8988T (cell line): ENCODE results near the gene SUGCT.
"Not testable (repeated sequence)": the region's sequence is repeated elsewhere in the genome, so short reads cannot be mapped to it uniquely, and the experiment has no call there.

Experiments
- DNase-seq: peaks from one replicate; pipeline ENCODE4 v3.0.0; 2011

Gene SUGCT

GRCh38 chr7:40595129-40595528 lies 460.3 kb downstream of the SUGCT start:
- DNase-seq: no peak

- no peak for DNase-seq
These were observed 461.0 kb downstream of the SUGCT start for GRCh38 chr7:40595832-40596231.

GRCh38 chr7:40597517-40597916 lies 462.7 kb downstream of the SUGCT start:
- DNase-seq: no peak

- no peak for DNase-seq
These were observed 464.1 kb downstream of the SUGCT start for GRCh38 chr7:40598915-40599314.

GRCh38 chr7:40599836-40600235 lies 465.0 kb downstream of the SUGCT start:
- no peak for DNase-seq

- DNase-seq: not testable (repeated sequence)
These were observed 467.5 kb downstream of the SUGCT start for GRCh38 chr7:40602351-40602750.

GRCh38 chr7:40604601-40605438 lies 470.0 kb downstream of the SUGCT start:
- peak; percentile 13 for DNase-seq

GRCh38 chr7:40608321-40609075 lies 473.7 kb downstream of the SUGCT start:
- DNase-seq: no peak

- DNase-seq: no peak
These were observed 475.7 kb downstream of the SUGCT start for GRCh38 chr7:40610461-40610860.

- no peak for DNase-seq
These were observed 476.5 kb downstream of the SUGCT start for GRCh38 chr7:40611095-40611871.

- DNase-seq: no peak
These were observed 477.5 kb downstream of the SUGCT start for GRCh38 chr7:40612298-40612697.

- no peak for DNase-seq
These were observed 484.8 kb downstream of the SUGCT start for GRCh38 chr7:40619647-40620046.

GRCh38 chr7:40621592-40621998 lies 486.8 kb downstream of the SUGCT start:
- DNase-seq: no peak

- DNase-seq: no peak
These were observed 488.2 kb downstream of the SUGCT start for GRCh38 chr7:40622941-40623501.

GRCh38 chr7:40623863-40624262 lies 489.1 kb downstream of the SUGCT start:
- DNase-seq: no peak

- DNase-seq: not testable (repeated sequence)
These were observed 492.6 kb downstream of the SUGCT start for GRCh38 chr7:40627361-40627760.

- DNase-seq: no peak
These were observed 495.1 kb downstream of the SUGCT start for GRCh38 chr7:40629891-40630290.

- no peak for DNase-seq
These were observed 499.3 kb downstream of the SUGCT start for GRCh38 chr7:40634118-40634517.

GRCh38 chr7:40638545-40639320 lies 503.9 kb downstream of the SUGCT start:
- no peak for DNase-seq

- DNase-seq: no peak
These were observed 505.8 kb downstream of the SUGCT start for GRCh38 chr7:40640566-40640965.

- DNase-seq: no peak
These were observed 506.9 kb downstream of the SUGCT start for GRCh38 chr7:40641701-40642100.

- no peak for DNase-seq
These were observed 508.9 kb downstream of the SUGCT start for GRCh38 chr7:40643664-40644063.
